NCI-H2081 treated with DMSO at 0.1 percent for 48 hours (cell line): ENCODE results near the gene NDUFB1.

Experiments
- DNase-seq: peaks from one replicate; lab custom pipeline; 2025; lab: John Stamatoyannopoulos, UW

The NDUFB1 gene

GRCh38 chr14:92093320-92093719 lies 28.2 kb downstream of the NDUFB1 start:
- no peak for DNase-seq

GRCh38 chr14:92088494-92088893 lies 33.0 kb downstream of the NDUFB1 start:
- DNase-seq, result no peak

- DNase-seq, result no peak
Observed at GRCh38 chr14:92074555-92074954, 47.0 kb downstream of the NDUFB1 start.
